GOT3 (cell line): ENCODE data around the gene CCNY.
"Not testable (repeated sequence)": the region's sequence is repeated elsewhere in the genome, so short reads cannot be mapped to it uniquely, and the experiment has no call there.

Experiments
- DNase-seq: peaks from one replicate; lab custom pipeline; 2025; ENCODE audit warnings: mixed read lengths; lab: John Stamatoyannopoulos, UW

CCNY gene

GRCh38 chr10:35336084-35336831 lies at the start of gene CCNY:
Gene CCNY (plus strand): TSS chr10:35336509. CDS start chr10:35337054, 545 bp downstream.
- DNase-seq: peak; percentile 51

- no peak for DNase-seq
These were observed 47.1 kb upstream of the CCNY start for GRCh38 chr10:35289198-35289597.

- no peak for DNase-seq
These were observed 41.8 kb upstream of the CCNY start for GRCh38 chr10:35294506-35294905.

GRCh38 chr10:35299016-35299415 lies 37.3 kb upstream of the CCNY start:
- no peak for DNase-seq

GRCh38 chr10:35300063-35300699 lies 36.1 kb upstream of the CCNY start:
- DNase-seq: peak; percentile 11

- DNase-seq: no peak
These were observed 31.7 kb upstream of the CCNY start for GRCh38 chr10:35304649-35305048.

GRCh38 chr10:35306852-35307251 lies 29.5 kb upstream of the CCNY start:
- DNase-seq: no peak

GRCh38 chr10:35307297-35307696 lies 29.0 kb upstream of the CCNY start:
- DNase-seq: no peak

GRCh38 chr10:35308809-35309208 lies 27.5 kb upstream of the CCNY start:
- DNase-seq: no peak

GRCh38 chr10:35314142-35314541 lies 22.2 kb upstream of the CCNY start:
- DNase-seq: not testable (repeated sequence)

GRCh38 chr10:35315235-35315634 lies 21.1 kb upstream of the CCNY start:
- not testable (repeated sequence) for DNase-seq

- DNase-seq: no peak
These were observed 19.9 kb upstream of the CCNY start for GRCh38 chr10:35316218-35316967.

- DNase-seq: no peak
These were observed 17.8 kb upstream of the CCNY start for GRCh38 chr10:35318551-35318950.

GRCh38 chr10:35320341-35320740 lies 16.0 kb upstream of the CCNY start:
- no peak for DNase-seq

GRCh38 chr10:35322636-35323035 lies 13.7 kb upstream of the CCNY start:
- DNase-seq: no peak

GRCh38 chr10:35324196-35324595 lies 12.1 kb upstream of the CCNY start:
- no peak for DNase-seq

- no peak for DNase-seq
These were observed 9.7 kb upstream of the CCNY start for GRCh38 chr10:35326466-35327235.

- DNase-seq: no peak
These were observed 8.4 kb upstream of the CCNY start for GRCh38 chr10:35327790-35328403.

- no peak for DNase-seq
These were observed 7.8 kb upstream of the CCNY start for GRCh38 chr10:35328404-35329037.

GRCh38 chr10:35329520-35329919 lies 6.8 kb upstream of the CCNY start:
- no peak for DNase-seq
